ENCODE measurements around the gene PRRC2C.

The PRRC2C gene

GRCh38 chr1:171488190-171488929 lies 3.0 kb downstream of the PRRC2C start:
- TF ChIP-seq CTCF (IDR thresholded peaks at IDR 0.05; ENCODE audit: unreplicated experiment in 3 of 3): no peak
- Mint-ChIP-seq H3K4me1 (peaks cover 51% of the 10 kb centered on the region), H3K4me3 (peak overlapping the region; percentile 93 to 97 (median 95)), H3K9me3 (no peaks in the 10 kb centered on the region), H3K36me3 (ENCODE audit: low read depth) (peaks cover 13% of the 10 kb centered on the region), H3K27ac (peak overlapping the region in 1 of 3 experiments; percentile 43), H3K27me3 (ENCODE audit: low read depth) (no peaks in the 10 kb centered on the region)

- Mint-ChIP-seq H3K4me1 (peaks cover 42% of the 10 kb centered on the region), H3K36me3 (ENCODE audit: low read depth) (peaks cover 28% of the 10 kb centered on the region), H3K4me3 (no peak overlapping the region), H3K27me3 (ENCODE audit: low read depth) (no peaks in the 10 kb centered on the region), H3K9me3 (no peaks in the 10 kb centered on the region), H3K27ac (peak overlapping the region; percentile 36 to 55 (median 43))
- TF ChIP-seq CTCF (IDR thresholded peaks at IDR 0.05; ENCODE audit: unreplicated experiment in 3 of 3): no peak
Measured at GRCh38 chr1:171494076-171494475, 8.7 kb downstream of the PRRC2C start.

- peak overlapping the region in 2 of 3 experiments; percentile 18 to 55 for H3K27ac Mint-ChIP-seq
- no peak overlapping the region for H3K4me3 Mint-ChIP-seq
- TF ChIP-seq CTCF (IDR thresholded peaks at IDR 0.05; ENCODE audit: unreplicated experiment in 3 of 3): no peak
- H3K9me3 Mint-ChIP-seq: no peaks in the 10 kb centered on the region
- H3K4me1 Mint-ChIP-seq: peaks cover 44% of the 10 kb centered on the region
- peaks cover 28% of the 10 kb centered on the region for H3K36me3 Mint-ChIP-seq (ENCODE audit: low read depth)
- no peaks in the 10 kb centered on the region for H3K27me3 Mint-ChIP-seq (ENCODE audit: low read depth)
Measured at GRCh38 chr1:171495444-171495843, 10.1 kb downstream of the PRRC2C start.

- no peak for TF ChIP-seq CTCF (IDR thresholded peaks at IDR 0.05; ENCODE audit: unreplicated experiment in 3 of 3)
Measured at GRCh38 chr1:171500304-171500703, 15.0 kb downstream of the PRRC2C start.

GRCh38 chr1:171500803-171501202 lies 15.5 kb downstream of the PRRC2C start:
- Mint-ChIP-seq H3K4me1 (peaks cover 18% of the 10 kb centered on the region), H3K27me3 (ENCODE audit: low read depth) (no peaks in the 10 kb centered on the region), H3K27ac (no peak overlapping the region), H3K36me3 (ENCODE audit: low read depth) (peaks cover 41% of the 10 kb centered on the region), H3K4me3 (no peak overlapping the region), H3K9me3 (no peaks in the 10 kb centered on the region)
- TF ChIP-seq CTCF (IDR thresholded peaks at IDR 0.05; ENCODE audit: unreplicated experiment in 3 of 3): no peak

More at GRCh38 chr1:171500304-171500703, 15.0 kb downstream of the PRRC2C start:
- Mint-ChIP-seq H3K27ac (no peak overlapping the region), H3K4me1 (peaks cover 20% of the 10 kb centered on the region), H3K27me3 (ENCODE audit: low read depth) (no peaks in the 10 kb centered on the region), H3K4me3 (no peak overlapping the region), H3K9me3 (no peaks in the 10 kb centered on the region), H3K36me3 (ENCODE audit: low read depth) (peaks cover 38% of the 10 kb centered on the region)

All from nephron (organoid).